HepG2 (cell line): ENCODE data around the gene TLE1. TPM values are rescaled to one million over a fixed set of nuclear protein-coding genes. Genes with fewer than 3 reads are reported as not detected.

ENCODE experiments used
- CBFB ChIP-seq: sonication (generic); formaldehyde crosslinking; IDR thresholded peaks from 2 replicates; pipeline ENCODE4 v1.4.0; 2020; ENCODE audit warnings: missing genetic modification reagents
- CEBPG ChIP-seq: IDR thresholded peaks from 2 replicates; pipeline ENCODE4 v1.6.1; 2016
- GABPB1 ChIP-seq: IDR thresholded peaks from 2 replicates; pipeline ENCODE4 v1.6.1; 2016; ENCODE audit warnings: mild to moderate bottlenecking, missing genetic modification reagents, moderate library complexity, missing compliant biosample characterization
- HNF4A ChIP-seq: sonication (generic); formaldehyde crosslinking; IDR thresholded peaks from 2 replicates; pipeline ENCODE4 v1.4.0; 2020; ENCODE audit warnings: missing genetic modification reagents
- HNRNPK ChIP-seq: fragments of 200-400 bp; formaldehyde crosslinking; IDR thresholded peaks from 2 replicates; pipeline ENCODE4 v1.6.1; 2018; ENCODE audit warnings: low read length, low read depth, moderate library complexity, mild to moderate bottlenecking; ENCODE audit not compliant: poor library complexity, severe bottlenecking
- NCOA1 ChIP-seq: sonication (generic); formaldehyde crosslinking; IDR thresholded peaks from 2 replicates; pipeline ENCODE4 v1.9.0; 2021; ENCODE audit warnings: missing genetic modification reagents
- PHF8 ChIP-seq: sonication (generic); formaldehyde crosslinking; IDR thresholded peaks from 2 replicates; pipeline ENCODE4 v1.5.0; 2020; ENCODE audit warnings: missing genetic modification reagents
- SRSF9 ChIP-seq: fragments of 200-400 bp; formaldehyde crosslinking; IDR thresholded peaks from 2 replicates; pipeline ENCODE4 v1.6.1; 2018; ENCODE audit warnings: borderline replicate concordance, mild to moderate bottlenecking, low read depth, low read length; ENCODE audit not compliant: insufficient read depth, poor library complexity, severe bottlenecking
- TBX3 ChIP-seq: fragments of 450-650 bp; IDR thresholded peaks from 2 replicates; pipeline ENCODE4 v1.6.1; 2017; ENCODE audit warnings: antibody characterized with exemption, mild to moderate bottlenecking, inconsistent platforms, borderline replicate concordance
- TOPORS ChIP-seq: sonication (generic); formaldehyde crosslinking; IDR thresholded peaks from 2 replicates; pipeline ENCODE4 v1.8.0; 2023; ENCODE audit warnings: mild to moderate bottlenecking, missing genetic modification reagents
- ZNF879 ChIP-seq: sonication (generic); formaldehyde crosslinking; IDR thresholded peaks from 2 replicates; pipeline ENCODE4 v1.8.1; 2023; ENCODE audit warnings: missing genetic modification reagents
- polyA plus RNA-seq, 8 experiments: library from polyadenylated mRNA; depleted of rRNA in 3 of 8; stranded (reverse) in 7 of 8; unstranded in 1 of 8; fragments of >200 nt; fragmentation: Illumina TruSeq in 4 of 8; extraction: Trizol in 4 of 8; gene quantifications; 2 replicates each; pipeline versions ENCODE4 v1.2.1 to v1.2.3, GENCODE V29; 2011 to 2016; ENCODE audit warnings: low read depth in 4 of 8, missing spikeins in 1 of 8, mixed read lengths in 1 of 8; ENCODE audit not compliant: insufficient read depth in 1 of 8
- total RNA-seq, 5 experiments: library from RNA; depleted of rRNA; stranded (reverse); fragments of >200 nt; fragmentation: Illumina TruSeq; extraction: Trizol; gene quantifications; 2 replicates each; pipeline ENCODE4 v1.2.3, GENCODE V29; 2016; ENCODE audit warnings: low read depth in 1 of 5
- TF ChIP-seq, protein P1 (sequence below): sonication (generic); formaldehyde crosslinking; IDR thresholded peaks from 2 replicates; pipeline ENCODE4 v1.5.1; 2020; ENCODE audit warnings: mild to moderate bottlenecking, missing genetic modification reagents, borderline replicate concordance
- TF ChIP-seq, protein P2 (sequence below): sonication (generic); formaldehyde crosslinking; IDR thresholded peaks from 2 replicates; pipeline ENCODE4 v1.5.1; 2020; ENCODE audit warnings: missing genetic modification reagents, mild to moderate bottlenecking, borderline replicate concordance
- TF ChIP-seq, protein P3 (sequence below): IDR thresholded peaks from 2 replicates; pipeline ENCODE4 v1.6.1; 2016
- TF ChIP-seq, protein P4 (sequence below): sonication (generic); formaldehyde crosslinking; IDR thresholded peaks from 2 replicates; pipeline ENCODE4 v1.4.0; 2020; ENCODE audit warnings: missing genetic modification reagents

TLE1 gene
- total and polyA plus RNA-seq, 2 of the 13 experiments (the other 11 are each of a cell fraction or from before 2014, with no cell fraction given) = 35.9 to 109 TPM

GRCh38 chr9:81656871-81657337, 32.4 kb downstream of the TLE1 start (continued):
- TF ChIP-seq, protein P1, sequence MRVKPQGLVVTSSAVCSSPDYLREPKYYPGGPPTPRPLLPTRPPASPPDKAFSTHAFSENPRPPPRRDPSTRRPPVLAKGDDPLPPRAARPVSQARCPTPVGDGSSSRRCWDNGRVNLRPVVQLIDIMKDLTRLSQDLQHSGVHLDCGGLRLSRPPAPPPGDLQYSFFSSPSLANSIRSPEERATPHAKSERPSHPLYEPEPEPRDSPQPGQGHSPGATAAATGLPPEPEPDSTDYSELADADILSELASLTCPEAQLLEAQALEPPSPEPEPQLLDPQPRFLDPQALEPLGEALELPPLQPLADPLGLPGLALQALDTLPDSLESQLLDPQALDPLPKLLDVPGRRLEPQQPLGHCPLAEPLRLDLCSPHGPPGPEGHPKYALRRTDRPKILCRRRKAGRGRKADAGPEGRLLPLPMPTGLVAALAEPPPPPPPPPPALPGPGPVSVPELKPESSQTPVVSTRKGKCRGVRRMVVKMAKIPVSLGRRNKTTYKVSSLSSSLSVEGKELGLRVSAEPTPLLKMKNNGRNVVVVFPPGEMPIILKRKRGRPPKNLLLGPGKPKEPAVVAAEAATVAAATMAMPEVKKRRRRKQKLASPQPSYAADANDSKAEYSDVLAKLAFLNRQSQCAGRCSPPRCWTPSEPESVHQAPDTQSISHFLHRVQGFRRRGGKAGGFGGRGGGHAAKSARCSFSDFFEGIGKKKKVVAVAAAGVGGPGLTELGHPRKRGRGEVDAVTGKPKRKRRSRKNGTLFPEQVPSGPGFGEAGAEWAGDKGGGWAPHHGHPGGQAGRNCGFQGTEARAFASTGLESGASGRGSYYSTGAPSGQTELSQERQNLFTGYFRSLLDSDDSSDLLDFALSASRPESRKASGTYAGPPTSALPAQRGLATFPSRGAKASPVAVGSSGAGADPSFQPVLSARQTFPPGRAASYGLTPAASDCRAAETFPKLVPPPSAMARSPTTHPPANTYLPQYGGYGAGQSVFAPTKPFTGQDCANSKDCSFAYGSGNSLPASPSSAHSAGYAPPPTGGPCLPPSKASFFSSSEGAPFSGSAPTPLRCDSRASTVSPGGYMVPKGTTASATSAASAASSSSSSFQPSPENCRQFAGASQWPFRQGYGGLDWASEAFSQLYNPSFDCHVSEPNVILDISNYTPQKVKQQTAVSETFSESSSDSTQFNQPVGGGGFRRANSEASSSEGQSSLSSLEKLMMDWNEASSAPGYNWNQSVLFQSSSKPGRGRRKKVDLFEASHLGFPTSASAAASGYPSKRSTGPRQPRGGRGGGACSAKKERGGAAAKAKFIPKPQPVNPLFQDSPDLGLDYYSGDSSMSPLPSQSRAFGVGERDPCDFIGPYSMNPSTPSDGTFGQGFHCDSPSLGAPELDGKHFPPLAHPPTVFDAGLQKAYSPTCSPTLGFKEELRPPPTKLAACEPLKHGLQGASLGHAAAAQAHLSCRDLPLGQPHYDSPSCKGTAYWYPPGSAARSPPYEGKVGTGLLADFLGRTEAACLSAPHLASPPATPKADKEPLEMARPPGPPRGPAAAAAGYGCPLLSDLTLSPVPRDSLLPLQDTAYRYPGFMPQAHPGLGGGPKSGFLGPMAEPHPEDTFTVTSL (CRISPR knock-in tag) = 0 out of 2 replicates have a peak, but pooled peaks have one; percentile 15
- no peak for TF ChIP-seq PHF8 (CRISPR knock-in tag)
- TF ChIP-seq CEBPG (CRISPR knock-in tag) = peak; percentile 95
- TF ChIP-seq GABPB1 (CRISPR knock-in tag) = no peak
- no peak for TF ChIP-seq TOPORS (CRISPR knock-in tag)
- TF ChIP-seq, protein P2, sequence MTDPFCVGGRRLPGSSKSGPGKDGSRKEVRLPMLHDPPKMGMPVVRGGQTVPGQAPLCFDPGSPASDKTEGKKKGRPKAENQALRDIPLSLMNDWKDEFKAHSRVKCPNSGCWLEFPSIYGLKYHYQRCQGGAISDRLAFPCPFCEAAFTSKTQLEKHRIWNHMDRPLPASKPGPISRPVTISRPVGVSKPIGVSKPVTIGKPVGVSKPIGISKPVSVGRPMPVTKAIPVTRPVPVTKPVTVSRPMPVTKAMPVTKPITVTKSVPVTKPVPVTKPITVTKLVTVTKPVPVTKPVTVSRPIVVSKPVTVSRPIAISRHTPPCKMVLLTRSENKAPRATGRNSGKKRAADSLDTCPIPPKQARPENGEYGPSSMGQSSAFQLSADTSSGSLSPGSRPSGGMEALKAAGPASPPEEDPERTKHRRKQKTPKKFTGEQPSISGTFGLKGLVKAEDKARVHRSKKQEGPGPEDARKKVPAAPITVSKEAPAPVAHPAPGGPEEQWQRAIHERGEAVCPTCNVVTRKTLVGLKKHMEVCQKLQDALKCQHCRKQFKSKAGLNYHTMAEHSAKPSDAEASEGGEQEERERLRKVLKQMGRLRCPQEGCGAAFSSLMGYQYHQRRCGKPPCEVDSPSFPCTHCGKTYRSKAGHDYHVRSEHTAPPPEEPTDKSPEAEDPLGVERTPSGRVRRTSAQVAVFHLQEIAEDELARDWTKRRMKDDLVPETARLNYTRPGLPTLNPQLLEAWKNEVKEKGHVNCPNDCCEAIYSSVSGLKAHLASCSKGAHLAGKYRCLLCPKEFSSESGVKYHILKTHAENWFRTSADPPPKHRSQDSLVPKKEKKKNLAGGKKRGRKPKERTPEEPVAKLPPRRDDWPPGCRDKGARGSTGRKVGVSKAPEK (CRISPR knock-in tag) = no peak
- TF ChIP-seq NCOA1 = no peak
- TF ChIP-seq, protein P3, sequence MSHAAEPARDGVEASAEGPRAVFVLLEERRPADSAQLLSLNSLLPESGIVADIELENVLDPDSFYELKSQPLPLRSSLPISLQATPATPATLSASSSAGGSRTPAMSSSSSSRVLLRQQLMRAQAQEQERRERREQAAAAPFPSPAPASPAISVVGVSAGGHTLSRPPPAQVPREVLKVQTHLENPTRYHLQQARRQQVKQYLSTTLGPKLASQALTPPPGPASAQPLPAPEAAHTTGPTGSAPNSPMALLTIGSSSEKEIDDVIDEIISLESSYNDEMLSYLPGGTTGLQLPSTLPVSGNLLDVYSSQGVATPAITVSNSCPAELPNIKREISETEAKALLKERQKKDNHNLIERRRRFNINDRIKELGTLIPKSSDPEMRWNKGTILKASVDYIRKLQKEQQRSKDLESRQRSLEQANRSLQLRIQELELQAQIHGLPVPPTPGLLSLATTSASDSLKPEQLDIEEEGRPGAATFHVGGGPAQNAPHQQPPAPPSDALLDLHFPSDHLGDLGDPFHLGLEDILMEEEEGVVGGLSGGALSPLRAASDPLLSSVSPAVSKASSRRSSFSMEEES (CRISPR knock-in tag) = peak; percentile 27; the same call in 1 of the 2 replicates
- TF ChIP-seq TBX3 = peak; percentile 40; the same call in 1 of the 2 replicates
- no peak for TF ChIP-seq HNRNPK
- TF ChIP-seq CBFB (CRISPR knock-in tag) = no peak
- no peak for TF ChIP-seq ZNF879
- TF ChIP-seq SRSF9 = no peak
- TF ChIP-seq, protein P4, sequence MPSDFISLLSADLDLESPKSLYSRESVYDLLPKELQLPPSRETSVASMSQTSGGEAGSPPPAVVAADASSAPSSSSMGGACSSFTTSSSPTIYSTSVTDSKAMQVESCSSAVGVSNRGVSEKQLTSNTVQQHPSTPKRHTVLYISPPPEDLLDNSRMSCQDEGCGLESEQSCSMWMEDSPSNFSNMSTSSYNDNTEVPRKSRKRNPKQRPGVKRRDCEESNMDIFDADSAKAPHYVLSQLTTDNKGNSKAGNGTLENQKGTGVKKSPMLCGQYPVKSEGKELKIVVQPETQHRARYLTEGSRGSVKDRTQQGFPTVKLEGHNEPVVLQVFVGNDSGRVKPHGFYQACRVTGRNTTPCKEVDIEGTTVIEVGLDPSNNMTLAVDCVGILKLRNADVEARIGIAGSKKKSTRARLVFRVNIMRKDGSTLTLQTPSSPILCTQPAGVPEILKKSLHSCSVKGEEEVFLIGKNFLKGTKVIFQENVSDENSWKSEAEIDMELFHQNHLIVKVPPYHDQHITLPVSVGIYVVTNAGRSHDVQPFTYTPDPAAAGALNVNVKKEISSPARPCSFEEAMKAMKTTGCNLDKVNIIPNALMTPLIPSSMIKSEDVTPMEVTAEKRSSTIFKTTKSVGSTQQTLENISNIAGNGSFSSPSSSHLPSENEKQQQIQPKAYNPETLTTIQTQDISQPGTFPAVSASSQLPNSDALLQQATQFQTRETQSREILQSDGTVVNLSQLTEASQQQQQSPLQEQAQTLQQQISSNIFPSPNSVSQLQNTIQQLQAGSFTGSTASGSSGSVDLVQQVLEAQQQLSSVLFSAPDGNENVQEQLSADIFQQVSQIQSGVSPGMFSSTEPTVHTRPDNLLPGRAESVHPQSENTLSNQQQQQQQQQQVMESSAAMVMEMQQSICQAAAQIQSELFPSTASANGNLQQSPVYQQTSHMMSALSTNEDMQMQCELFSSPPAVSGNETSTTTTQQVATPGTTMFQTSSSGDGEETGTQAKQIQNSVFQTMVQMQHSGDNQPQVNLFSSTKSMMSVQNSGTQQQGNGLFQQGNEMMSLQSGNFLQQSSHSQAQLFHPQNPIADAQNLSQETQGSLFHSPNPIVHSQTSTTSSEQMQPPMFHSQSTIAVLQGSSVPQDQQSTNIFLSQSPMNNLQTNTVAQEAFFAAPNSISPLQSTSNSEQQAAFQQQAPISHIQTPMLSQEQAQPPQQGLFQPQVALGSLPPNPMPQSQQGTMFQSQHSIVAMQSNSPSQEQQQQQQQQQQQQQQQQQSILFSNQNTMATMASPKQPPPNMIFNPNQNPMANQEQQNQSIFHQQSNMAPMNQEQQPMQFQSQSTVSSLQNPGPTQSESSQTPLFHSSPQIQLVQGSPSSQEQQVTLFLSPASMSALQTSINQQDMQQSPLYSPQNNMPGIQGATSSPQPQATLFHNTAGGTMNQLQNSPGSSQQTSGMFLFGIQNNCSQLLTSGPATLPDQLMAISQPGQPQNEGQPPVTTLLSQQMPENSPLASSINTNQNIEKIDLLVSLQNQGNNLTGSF (CRISPR knock-in tag) = no peak
- TF ChIP-seq HNF4A (CRISPR knock-in tag) = peak; percentile 70
